Measurements from ENCODE around the gene ZNF98.

ZNF98 gene

GRCh38 chr19:22422211-22422610 lies at the start of gene ZNF98:
Gene ZNF98 (minus strand): TSS chr19:22422346. CDS start chr19:22422224, 122 bp downstream.
- DNase-seq (ENCODE audit: low read depth in 3 of 3, low spot score in 1 of 3) = no peak

- DNase-seq (ENCODE audit: low read depth in 3 of 3, low spot score in 1 of 3) = no peak
These were observed 24.5 kb upstream of the ZNF98 start for GRCh38 chr19:22446605-22447004.

DNA sequence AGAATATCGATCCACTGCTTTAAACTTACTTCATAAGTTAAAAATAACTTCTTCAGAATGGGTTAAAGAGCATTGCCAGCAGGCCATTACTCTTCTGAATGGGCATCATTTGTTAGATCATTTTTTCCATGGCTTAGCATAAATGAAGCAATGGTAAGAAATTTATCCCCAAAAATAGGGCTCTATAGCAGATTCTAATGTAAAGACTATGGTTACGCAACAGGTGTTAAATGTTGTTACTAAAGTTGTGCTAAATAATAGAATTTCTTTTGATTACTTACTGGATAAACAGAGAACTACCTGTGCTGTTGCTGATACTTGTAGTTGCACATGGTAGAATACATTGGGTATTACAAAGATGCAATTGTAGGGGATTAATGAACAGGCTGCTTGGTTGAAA lies 15.9 kb upstream of the ZNF98 start:
- DNase-seq (ENCODE audit: low read depth in 3 of 3, low spot score in 1 of 3) = no peak

- no peak for DNase-seq (ENCODE audit: low read depth in 3 of 3, low spot score in 1 of 3)
These were observed 6.1 kb upstream of the ZNF98 start for GRCh38 chr19:22427960-22428913.

DNA sequence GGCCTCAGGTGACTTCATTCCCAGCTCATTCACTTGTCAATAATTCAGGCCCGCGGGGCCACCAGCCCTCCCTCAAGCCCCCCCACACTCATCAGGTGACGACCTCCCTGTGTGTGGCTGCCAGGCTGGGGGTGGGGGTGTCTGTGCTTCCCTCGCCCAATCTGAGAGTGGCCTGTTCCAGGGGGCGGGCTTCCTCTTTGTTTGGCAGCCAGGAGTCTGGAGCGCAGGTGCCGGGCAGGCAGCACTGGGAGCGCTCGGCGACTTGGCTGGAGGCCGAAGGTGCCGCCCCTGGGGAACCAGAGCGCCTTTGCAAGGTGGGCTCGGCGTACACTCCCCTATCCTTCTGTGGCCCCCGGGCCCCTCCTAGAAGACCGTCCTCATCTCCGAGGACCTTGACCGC lies 5.4 kb upstream of the ZNF98 start:
- DNase-seq (ENCODE audit: low read depth in 3 of 3, low spot score in 1 of 3) = no peak

GRCh38 chr19:22426901-22427300 lies 4.8 kb upstream of the ZNF98 start:
- no peak for DNase-seq (ENCODE audit: low read depth in 3 of 3, low spot score in 1 of 3)

- no peak for DNase-seq (ENCODE audit: low read depth in 3 of 3, low spot score in 1 of 3)
These were observed 349 bp downstream of the ZNF98 start for GRCh38 chr19:22421797-22422196.

- DNase-seq (ENCODE audit: low read depth in 3 of 3, low spot score in 1 of 3) = no peak
These were observed 67.5 kb downstream of the ZNF98 start for GRCh38 chr19:22354665-22355064.
